Colonic mucosa (tissue), 4 donors: Measurements from ENCODE around the gene C6. TPM values are rescaled to one million over a fixed set of nuclear protein-coding genes. Genes with fewer than 3 reads are reported as not detected.
"Not testable (repeated sequence)": the region's sequence is repeated elsewhere in the genome, so short reads cannot be mapped to it uniquely, and the experiment has no call there.

Source experiments
- DNase-seq: peaks from one replicate; pipeline ENCODE4 v3.0.0-alpha.2; 2020
- H3K27ac ChIP-seq: fragments of 200-600 bp; one replicate; pipeline ENCODE4 v1.8.0; 2021
- H3K27me3 ChIP-seq: fragments of 200-600 bp; one replicate; pipeline ENCODE4 v1.8.0; 2021
- H3K36me3 ChIP-seq: fragments of 200-600 bp; one replicate; pipeline ENCODE4 v1.8.0; 2021
- H3K4me1 ChIP-seq: fragments of 200-600 bp; one replicate; pipeline ENCODE4 v1.8.0; 2021; ENCODE audit warnings: mild to moderate bottlenecking
- H3K4me3 ChIP-seq: fragments of 200-600 bp; one replicate; pipeline ENCODE4 v1.8.0; 2021
- H3K9ac ChIP-seq, 2 donors: one replicate each; pipeline ENCODE4 v1.7.0; 2013; ENCODE audit warnings: control low read depth in 2 of 2, low read depth in 2 of 2, low read length in 2 of 2
- H3K9me3 ChIP-seq: fragments of 200-600 bp; one replicate; pipeline ENCODE4 v1.8.0; 2021
- intact Hi-C: fragments of 100-400 bp; cut with DNase I; formaldehyde crosslinking; loops from one replicate; pipeline ENCODE4 v1.14.1; 2022
- total RNA-seq, 2 donors: library from RNA; stranded (reverse); fragmentation: NEBNext Ultra II Directional in 1 of 2; extraction: Animal tissue kit (Norgen Biotek cat#: 25700) in 1 of 2; gene quantifications; one replicate each; pipeline ENCODE4 v1.2.1, GENCODE V29; 2021
- TF ChIP-seq, protein P1 (sequence below): fragments of 200-600 bp; IDR thresholded peaks from one replicate; pipeline ENCODE4 v1.8.0; 2022; ENCODE audit warnings: antibody characterized with exemption, mild to moderate bottlenecking
- donor health status: healthy.
- donor health status: DM: no; HTN: no; CAD: no.
- donor health status: DM: no; HTN: no; CAD: no.

C6 gene
- total RNA-seq, 2 donors from 2014 or later, result 1.1 to 1.4 TPM

GRCh38 chr5:41212935-41213334 is 397 bp downstream of the C6 start:
- Histone ChIP-seq H3K9me3 (no peaks in the 10 kb centered on the region), H3K27ac (no peak overlapping the region), H3K36me3 (no peaks in the 10 kb centered on the region), H3K9ac (no peak overlapping the region), H3K4me1 (no peaks in the 10 kb centered on the region), H3K4me3 (no peak overlapping the region), H3K27me3 (no peaks in the 10 kb centered on the region)
- TF ChIP-seq, protein P1, sequence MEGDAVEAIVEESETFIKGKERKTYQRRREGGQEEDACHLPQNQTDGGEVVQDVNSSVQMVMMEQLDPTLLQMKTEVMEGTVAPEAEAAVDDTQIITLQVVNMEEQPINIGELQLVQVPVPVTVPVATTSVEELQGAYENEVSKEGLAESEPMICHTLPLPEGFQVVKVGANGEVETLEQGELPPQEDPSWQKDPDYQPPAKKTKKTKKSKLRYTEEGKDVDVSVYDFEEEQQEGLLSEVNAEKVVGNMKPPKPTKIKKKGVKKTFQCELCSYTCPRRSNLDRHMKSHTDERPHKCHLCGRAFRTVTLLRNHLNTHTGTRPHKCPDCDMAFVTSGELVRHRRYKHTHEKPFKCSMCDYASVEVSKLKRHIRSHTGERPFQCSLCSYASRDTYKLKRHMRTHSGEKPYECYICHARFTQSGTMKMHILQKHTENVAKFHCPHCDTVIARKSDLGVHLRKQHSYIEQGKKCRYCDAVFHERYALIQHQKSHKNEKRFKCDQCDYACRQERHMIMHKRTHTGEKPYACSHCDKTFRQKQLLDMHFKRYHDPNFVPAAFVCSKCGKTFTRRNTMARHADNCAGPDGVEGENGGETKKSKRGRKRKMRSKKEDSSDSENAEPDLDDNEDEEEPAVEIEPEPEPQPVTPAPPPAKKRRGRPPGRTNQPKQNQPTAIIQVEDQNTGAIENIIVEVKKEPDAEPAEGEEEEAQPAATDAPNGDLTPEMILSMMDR, result no peak
- intact Hi-C loops, result no loop called here
- DNase-seq, result no peak

GRCh38 chr5:41211417-41211816 is 1.9 kb downstream of the C6 start:
- Histone ChIP-seq H3K27me3 (no peaks in the 10 kb centered on the region), H3K9me3 (no peaks in the 10 kb centered on the region), H3K36me3 (no peaks in the 10 kb centered on the region), H3K9ac (no peak overlapping the region), H3K4me3 (no peak overlapping the region), H3K4me1 (no peaks in the 10 kb centered on the region), H3K27ac (no peak overlapping the region)
- TF ChIP-seq, protein P1, result no peak
- intact Hi-C loops, result no loop called here
- no peak for DNase-seq

- H3K9me3 ChIP-seq, H3K27me3 ChIP-seq, H3K36me3 ChIP-seq, H3K27ac ChIP-seq, H3K4me1 ChIP-seq, DNase-seq, H3K9ac ChIP-seq, H3K4me3 ChIP-seq, intact Hi-C loops: not testable (repeated sequence)
These were observed 7.9 kb downstream of the C6 start for GRCh38 chr5:41205475-41205874.

DNA sequence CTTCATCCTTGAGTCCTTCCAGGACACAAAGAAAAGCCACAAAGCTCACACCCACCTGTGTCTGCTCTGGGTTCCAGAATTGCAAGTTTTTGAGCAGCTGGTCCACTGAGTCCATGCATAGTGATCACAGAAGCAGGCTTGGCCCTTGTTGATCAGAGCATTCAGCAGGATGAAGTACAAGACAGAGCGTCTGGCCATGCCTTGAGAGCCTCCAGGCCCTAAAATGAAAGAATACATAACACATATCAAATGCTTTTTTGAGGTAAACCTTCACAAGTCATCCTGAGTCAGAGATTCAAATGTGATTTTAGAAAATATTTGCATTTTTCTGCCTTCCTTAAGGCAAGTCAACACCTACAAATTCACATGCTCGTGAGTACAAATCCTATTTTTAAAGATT is 10.3 kb downstream of the C6 start:
- TF ChIP-seq, protein P1, result no peak
- Histone ChIP-seq H3K4me1 (no peaks in the 10 kb centered on the region), H3K27me3 (no peaks in the 10 kb centered on the region), H3K4me3 (no peak overlapping the region), H3K36me3 (no peaks in the 10 kb centered on the region), H3K9ac (no peak overlapping the region), H3K27ac (no peak overlapping the region), H3K9me3 (no peaks in the 10 kb centered on the region)
- DNase-seq, result no peak
- intact Hi-C loops, result no loop called here

- DNase-seq, result no peak
- Histone ChIP-seq H3K4me3 (no peak overlapping the region), H3K9ac (no peak overlapping the region), H3K27ac (no peak overlapping the region), H3K9me3 (no peaks in the 10 kb centered on the region), H3K36me3 (no peaks in the 10 kb centered on the region), H3K4me1 (no peaks in the 10 kb centered on the region), H3K27me3 (no peaks in the 10 kb centered on the region)
- intact Hi-C loops, result no loop called here
- TF ChIP-seq, protein P1, result no peak
These were observed 12.1 kb downstream of the C6 start for GRCh38 chr5:41201082-41201772.

GRCh38 chr5:41200506-41200905 is 12.8 kb downstream of the C6 start:
- H3K36me3 ChIP-seq, result no peaks in the 10 kb centered on the region
- no peak overlapping the region for H3K9ac ChIP-seq
- intact Hi-C loops, result no loop called here
- no peak overlapping the region for H3K27ac ChIP-seq
- TF ChIP-seq, protein P1, result no peak
- H3K4me3 ChIP-seq, result no peak overlapping the region
- H3K27me3 ChIP-seq, result no peaks in the 10 kb centered on the region
- no peaks in the 10 kb centered on the region for H3K4me1 ChIP-seq
- DNase-seq, result no peak
- H3K9me3 ChIP-seq, result no peaks in the 10 kb centered on the region
